NB4 (cell line): ENCODE results near the gene HMGCLL1.

Source experiments
- MAX ChIP-seq: IDR thresholded peaks from 2 replicates; pipeline ENCODE4 v1.6.1; 2011; ENCODE audit warnings: low read depth, low read length
- POLR2A ChIP-seq: IDR thresholded peaks from 2 replicates; pipeline ENCODE4 v1.6.1; 2011; ENCODE audit warnings: mild to moderate bottlenecking; ENCODE audit not compliant: insufficient read length; ENCODE audit errors: extremely low read depth
- TF ChIP-seq, protein P1 (sequence below): IDR thresholded peaks from one replicate; pipeline ENCODE4 v1.5.1; 2012; ENCODE audit warnings: low read depth, low read length

DNA sequence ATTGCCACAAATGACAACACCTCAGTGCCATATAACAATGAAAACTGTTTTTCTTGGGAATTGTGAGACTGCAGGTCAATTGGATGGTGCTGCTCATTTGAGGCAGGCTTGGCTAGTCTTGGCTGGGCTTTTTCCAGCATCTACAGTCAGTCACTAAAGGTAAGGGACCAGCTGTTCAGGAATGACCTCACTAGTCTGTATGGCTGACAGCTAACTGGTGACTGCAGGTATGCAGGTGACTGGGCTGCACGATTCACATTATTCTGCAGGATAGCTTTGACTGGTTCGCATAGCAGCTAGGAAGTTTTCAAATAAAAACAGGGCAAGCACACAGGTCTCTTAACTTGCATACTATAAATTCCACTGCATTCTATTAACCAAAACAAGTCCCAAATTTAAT lies 22.1 kb upstream of the HMGCLL1 start:
- TF ChIP-seq, protein P1, sequence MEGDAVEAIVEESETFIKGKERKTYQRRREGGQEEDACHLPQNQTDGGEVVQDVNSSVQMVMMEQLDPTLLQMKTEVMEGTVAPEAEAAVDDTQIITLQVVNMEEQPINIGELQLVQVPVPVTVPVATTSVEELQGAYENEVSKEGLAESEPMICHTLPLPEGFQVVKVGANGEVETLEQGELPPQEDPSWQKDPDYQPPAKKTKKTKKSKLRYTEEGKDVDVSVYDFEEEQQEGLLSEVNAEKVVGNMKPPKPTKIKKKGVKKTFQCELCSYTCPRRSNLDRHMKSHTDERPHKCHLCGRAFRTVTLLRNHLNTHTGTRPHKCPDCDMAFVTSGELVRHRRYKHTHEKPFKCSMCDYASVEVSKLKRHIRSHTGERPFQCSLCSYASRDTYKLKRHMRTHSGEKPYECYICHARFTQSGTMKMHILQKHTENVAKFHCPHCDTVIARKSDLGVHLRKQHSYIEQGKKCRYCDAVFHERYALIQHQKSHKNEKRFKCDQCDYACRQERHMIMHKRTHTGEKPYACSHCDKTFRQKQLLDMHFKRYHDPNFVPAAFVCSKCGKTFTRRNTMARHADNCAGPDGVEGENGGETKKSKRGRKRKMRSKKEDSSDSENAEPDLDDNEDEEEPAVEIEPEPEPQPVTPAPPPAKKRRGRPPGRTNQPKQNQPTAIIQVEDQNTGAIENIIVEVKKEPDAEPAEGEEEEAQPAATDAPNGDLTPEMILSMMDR, result no peak
- TF ChIP-seq POLR2A, result no peak
- no peak for TF ChIP-seq MAX
